Parathyroid adenoma (tissue), 2 donors: Measurements from ENCODE around the gene MRC1.

Source experiments
- H2AFZ ChIP-seq: fragments of 300-600 bp; sonication (generic); one replicate; pipeline ENCODE4 v1.7.0; 2017; ENCODE audit warnings: antibody characterized with exemption, mild to moderate bottlenecking
- H3K27ac ChIP-seq: fragments of 300-600 bp; sonication (generic); one replicate; pipeline ENCODE4 v1.7.0; 2017
- H3K27me3 ChIP-seq: fragments of 300-600 bp; sonication (generic); one replicate; pipeline ENCODE4 v1.7.0; 2017; ENCODE audit warnings: low read length; ENCODE audit not compliant: control insufficient read depth, insufficient read depth
- H3K36me3 ChIP-seq: fragments of 300-600 bp; sonication (generic); one replicate; pipeline ENCODE4 v1.7.0; 2017; ENCODE audit warnings: low read length; ENCODE audit not compliant: control insufficient read depth, insufficient read depth
- H3K4me1 ChIP-seq: fragments of 300-600 bp; sonication (generic); one replicate; pipeline ENCODE4 v1.7.0; 2017; ENCODE audit warnings: control low read depth
- H3K4me2 ChIP-seq: fragments of 300-600 bp; sonication (generic); one replicate; pipeline ENCODE4 v1.7.0; 2017; ENCODE audit warnings: low read length
- H3K4me3 ChIP-seq: fragments of 300-600 bp; sonication (generic); one replicate; pipeline ENCODE4 v1.7.0; 2017; ENCODE audit warnings: low read depth, low read length
- H3K79me2 ChIP-seq: fragments of 300-600 bp; sonication (generic); one replicate; pipeline ENCODE4 v1.7.0; 2017; ENCODE audit warnings: control low read depth
- H3K9ac ChIP-seq: fragments of 300-600 bp; sonication (generic); one replicate; pipeline ENCODE4 v1.7.0; 2017; ENCODE audit warnings: mild to moderate bottlenecking
- H3K9me3 ChIP-seq: fragments of 300-600 bp; sonication (generic); one replicate; pipeline ENCODE4 v1.7.0; 2017; ENCODE audit warnings: low read length; ENCODE audit not compliant: control insufficient read depth
- CTCF ChIP-seq: fragments of 300-600 bp; sonication (generic); IDR thresholded peaks from one replicate; pipeline ENCODE4 v1.7.0; 2017; ENCODE audit warnings: antibody characterized with exemption, mild to moderate bottlenecking
- donor health status: primary hyperparathyroidism.

The MRC1 gene

DNA sequence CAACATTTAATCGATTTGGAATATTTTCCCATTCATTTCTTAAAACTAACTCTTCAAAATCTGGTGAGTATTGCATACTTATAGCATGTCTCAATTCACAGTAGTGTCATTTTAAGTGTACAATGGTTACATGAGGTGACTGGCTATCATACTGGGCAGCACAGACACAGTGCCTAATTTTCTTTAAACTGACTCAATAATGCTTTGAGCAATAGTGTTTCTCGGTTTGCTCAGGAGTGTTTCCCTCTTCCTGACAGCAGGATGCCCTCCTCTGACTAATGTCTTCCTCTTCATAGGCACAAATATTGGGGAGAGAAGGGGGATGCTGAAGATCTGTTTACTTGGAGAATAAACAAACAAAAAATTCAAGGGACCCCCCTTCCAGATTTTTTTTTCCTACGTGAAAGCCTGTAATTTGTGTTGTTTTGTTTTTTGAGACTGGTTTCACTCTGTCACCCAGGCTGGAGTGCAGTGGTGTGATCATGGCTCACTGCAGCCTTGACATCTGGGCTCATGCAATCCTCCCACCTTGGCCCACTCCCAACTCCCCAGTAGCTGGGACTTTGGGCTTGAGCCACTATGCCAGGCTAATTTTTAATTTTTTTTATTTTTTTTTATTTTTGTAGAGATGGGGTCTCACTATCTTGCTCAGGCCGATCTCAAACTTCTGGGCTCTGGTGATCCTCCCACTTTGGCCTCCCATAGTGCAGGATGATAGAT lies 2.2 kb downstream of the MRC1 start:
- H2AFZ ChIP-seq, result no peak overlapping the region
- no peak overlapping the region for H3K4me3 ChIP-seq
- no peak overlapping the region for H3K27ac ChIP-seq
- H3K79me2 ChIP-seq, result no peaks in the 10 kb centered on the region
- H3K27me3 ChIP-seq, result no peaks in the 10 kb centered on the region
- H3K36me3 ChIP-seq, result no peaks in the 10 kb centered on the region
- no peaks in the 10 kb centered on the region for H3K4me1 ChIP-seq
- TF ChIP-seq CTCF, result no peak
- no peak overlapping the region for H3K9ac ChIP-seq
- H3K4me2 ChIP-seq, result no peak overlapping the region
- H3K9me3 ChIP-seq, result no peaks in the 10 kb centered on the region

- H3K9ac ChIP-seq, result no peak overlapping the region
- H3K36me3 ChIP-seq, result no peaks in the 10 kb centered on the region
- no peaks in the 10 kb centered on the region for H3K4me1 ChIP-seq
- H3K4me3 ChIP-seq, result no peak overlapping the region
- H3K27ac ChIP-seq, result no peak overlapping the region
- H3K79me2 ChIP-seq, result no peaks in the 10 kb centered on the region
- no peaks in the 10 kb centered on the region for H3K27me3 ChIP-seq
- TF ChIP-seq CTCF, result no peak
- no peak overlapping the region for H3K4me2 ChIP-seq
- H3K9me3 ChIP-seq, result no peaks in the 10 kb centered on the region
- no peak overlapping the region for H2AFZ ChIP-seq
Measured at GRCh38 chr10:17814973-17815372, 5.8 kb downstream of the MRC1 start.

- Histone ChIP-seq H3K79me2 (no peaks in the 10 kb centered on the region), H3K27me3 (no peaks in the 10 kb centered on the region), H2AFZ (no peak overlapping the region), H3K4me2 (no peak overlapping the region), H3K36me3 (no peaks in the 10 kb centered on the region), H3K4me1 (no peaks in the 10 kb centered on the region), H3K9ac (no peak overlapping the region), H3K9me3 (no peaks in the 10 kb centered on the region), H3K27ac (no peak overlapping the region), H3K4me3 (no peak overlapping the region)
- TF ChIP-seq CTCF, result no peak
Measured at GRCh38 chr10:17816199-17816598, 7.1 kb downstream of the MRC1 start.

GRCh38 chr10:17817316-17817715 lies 8.2 kb downstream of the MRC1 start:
- Histone ChIP-seq H3K27ac (no peak overlapping the region), H2AFZ (no peak overlapping the region)
- no peak for TF ChIP-seq CTCF

DNA sequence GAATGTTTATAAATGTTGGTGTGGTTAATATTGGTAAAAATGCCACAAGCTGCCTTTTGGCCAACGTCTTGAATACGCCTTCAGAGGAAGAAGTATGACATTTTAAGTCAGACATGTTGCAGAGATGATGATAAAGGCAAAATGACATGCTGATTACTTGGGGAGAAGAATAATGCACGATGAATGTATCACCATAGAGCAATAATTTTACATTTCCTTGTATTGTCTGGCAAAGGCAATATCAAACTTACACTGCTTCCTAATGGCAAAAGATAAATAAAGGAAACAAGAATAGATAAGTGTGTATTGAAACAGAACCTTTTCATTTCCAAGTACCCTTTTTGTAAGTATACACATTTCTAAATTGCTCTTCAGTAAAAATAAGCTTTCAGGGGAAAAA lies 8.6 kb downstream of the MRC1 start:
- H3K36me3 ChIP-seq, result no peaks in the 10 kb centered on the region
- H3K4me2 ChIP-seq, result no peak overlapping the region
- no peak overlapping the region for H3K27ac ChIP-seq
- no peak overlapping the region for H3K9ac ChIP-seq
- H3K27me3 ChIP-seq, result no peaks in the 10 kb centered on the region
- no peak overlapping the region for H2AFZ ChIP-seq
- no peak for TF ChIP-seq CTCF
- H3K4me1 ChIP-seq, result no peaks in the 10 kb centered on the region
- no peak overlapping the region for H3K4me3 ChIP-seq
- no peaks in the 10 kb centered on the region for H3K79me2 ChIP-seq
- H3K9me3 ChIP-seq, result no peaks in the 10 kb centered on the region

More at GRCh38 chr10:17817316-17817715, 8.2 kb downstream of the MRC1 start:
- H3K4me1 ChIP-seq, result no peaks in the 10 kb centered on the region
- H3K9me3 ChIP-seq, result no peaks in the 10 kb centered on the region
- H3K4me3 ChIP-seq, result no peak overlapping the region
- H3K4me2 ChIP-seq, result no peak overlapping the region
- no peaks in the 10 kb centered on the region for H3K36me3 ChIP-seq
- H3K27me3 ChIP-seq, result no peaks in the 10 kb centered on the region
- no peak overlapping the region for H3K9ac ChIP-seq
- H3K79me2 ChIP-seq, result no peaks in the 10 kb centered on the region
